ENCODE results near the gene TBATA. TPM values are rescaled to one million over a fixed set of nuclear protein-coding genes. Genes with fewer than 3 reads are reported as not detected.
A peak's percentile ranks its signal among the peaks of the same experiment; 100 is the strongest.
"Not testable (repeated sequence)": the region's sequence is repeated elsewhere in the genome, so short reads cannot be mapped to it uniquely, and the experiment has no call there.

The TBATA gene
- total and polyA plus RNA-seq, 4 experiments from 2014 or later, result not detected

DNA sequence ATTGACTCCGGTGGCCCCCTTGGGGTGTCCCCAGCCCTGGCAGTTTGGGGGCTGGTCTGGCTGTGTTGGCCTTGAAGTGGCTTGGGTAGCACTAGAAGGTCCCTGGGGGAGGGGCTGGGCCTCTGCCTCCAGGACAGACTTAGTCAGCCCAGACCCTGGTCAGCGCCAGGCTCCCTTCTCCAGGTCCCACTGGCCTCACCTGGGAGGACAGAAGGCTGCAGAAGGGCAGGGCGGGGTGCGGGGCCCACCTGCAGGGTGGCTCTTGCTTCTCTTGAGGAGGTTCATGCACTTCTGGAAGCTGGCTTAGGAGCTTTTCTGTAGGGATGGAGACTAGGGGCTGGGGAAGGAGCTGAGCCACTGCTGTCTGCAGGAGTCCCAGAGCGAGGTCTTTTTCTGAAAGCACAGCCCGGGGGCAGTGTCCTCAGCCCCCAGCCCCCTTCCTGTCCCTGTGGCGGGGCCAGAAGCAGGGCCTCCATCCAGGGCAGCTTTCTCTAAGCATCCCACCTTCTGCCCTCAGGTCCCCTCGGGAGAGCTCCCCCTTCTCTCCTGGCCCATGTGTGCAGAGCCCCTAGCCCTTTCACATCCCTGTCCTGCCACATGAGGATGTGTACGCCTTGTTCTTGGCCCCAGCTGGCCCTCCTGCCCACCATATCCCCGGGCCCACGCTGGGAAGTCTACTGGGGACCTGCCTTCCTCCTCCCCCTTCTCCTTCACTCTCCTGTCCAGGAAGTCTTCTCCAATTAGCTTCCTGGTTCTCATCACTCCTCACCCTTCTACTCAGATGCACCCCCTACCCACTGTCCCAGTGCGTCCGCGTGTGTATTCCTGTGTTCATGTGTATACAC is 11.0 kb downstream of the TBATA start:
- no peaks in the 10 kb centered on the region for H3K36me3 ChIP-seq (ENCODE audit: insufficient read depth, low read length)
- H3K27ac Mint-ChIP-seq, result peak overlapping the region in 1 of 7 donors; percentile 17
- no peak overlapping the region for H3K27ac ChIP-seq (ENCODE audit: low read depth, low read length)
- ChIA-PET CTCF (ENCODE audit: partially characterized antibody) (no interaction called here), POLR2A (ENCODE audit: partially characterized antibody) (no interaction called here)
- no peaks in the 10 kb centered on the region for H3K4me1 Mint-ChIP-seq
- intact Hi-C loops (cut with micrococcal nuclease), result no loop called here
- H3K9me3 Mint-ChIP-seq, result peaks cover 0 to 1% (median 0%) of the 10 kb centered on the region in 8 donors
- no peaks in the 10 kb centered on the region for H3K4me1 ChIP-seq (ENCODE audit: insufficient read depth, low read length)
- H3K9me3 ChIP-seq (ENCODE audit: control insufficient read depth in 1 of 2, low read length in 2 of 2), result no peaks in the 10 kb centered on the region
- H3K27me3 Mint-ChIP-seq, result no peaks in the 10 kb centered on the region
- no peak overlapping the region for H3K4me3 ChIP-seq (ENCODE audit: low read length in 2 of 2)
- no peak for DNase-seq
- no peaks in the 10 kb centered on the region for H3K36me3 Mint-ChIP-seq
- H3K4me3 Mint-ChIP-seq, result no peak overlapping the region
- H3K27me3 ChIP-seq (ENCODE audit: insufficient read depth, low read length), result no peaks in the 10 kb centered on the region

GRCh38 chr10:70773461-70773860 is 11.7 kb downstream of the TBATA start:
- Mint-ChIP-seq H3K4me3 (no peak overlapping the region), H3K9me3 (peaks cover 0 to 1% (median 0%) of the 10 kb centered on the region in 8 donors), H3K27me3 (no peaks in the 10 kb centered on the region), H3K4me1 (no peaks in the 10 kb centered on the region), H3K36me3 (no peaks in the 10 kb centered on the region), H3K27ac (no peak overlapping the region)
- no peak for DNase-seq
- Histone ChIP-seq H3K4me3 (ENCODE audit: low read length in 2 of 2) (no peak overlapping the region), H3K9me3 (ENCODE audit: control insufficient read depth in 1 of 2, low read length in 2 of 2) (no peaks in the 10 kb centered on the region), H3K4me1 (ENCODE audit: insufficient read depth, low read length) (no peaks in the 10 kb centered on the region), H3K27ac (ENCODE audit: low read depth, low read length) (no peak overlapping the region), H3K27me3 (ENCODE audit: insufficient read depth, low read length) (no peaks in the 10 kb centered on the region), H3K36me3 (ENCODE audit: insufficient read depth, low read length) (no peaks in the 10 kb centered on the region)
- ChIA-PET POLR2A (ENCODE audit: partially characterized antibody) (no interaction called here), CTCF (ENCODE audit: partially characterized antibody) (no interaction called here)
- intact Hi-C loops (cut with micrococcal nuclease), result no loop called here

DNA sequence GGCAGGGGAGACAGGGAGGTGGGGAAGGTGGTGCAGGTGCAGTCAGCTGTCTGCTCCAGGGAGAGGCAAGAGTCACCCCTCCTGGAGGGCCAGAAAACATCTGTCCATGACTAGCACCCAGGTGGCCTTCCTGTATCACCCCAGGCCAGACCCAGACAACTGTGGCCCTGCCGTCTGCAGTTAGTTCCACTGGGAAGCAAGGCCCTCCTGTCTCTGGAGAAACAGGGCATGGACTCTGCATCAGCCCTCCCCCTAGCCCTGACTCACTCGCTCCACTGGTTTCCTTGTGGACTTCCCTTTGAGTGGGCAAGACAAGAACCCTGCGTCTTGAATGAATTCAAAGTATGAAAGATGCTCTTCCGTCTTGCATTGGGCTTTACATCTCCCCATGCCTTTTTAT is 12.6 kb downstream of the TBATA start:
- H3K27me3 Mint-ChIP-seq, result no peaks in the 10 kb centered on the region
- intact Hi-C loops (cut with micrococcal nuclease), result no loop called here
- H3K9me3 ChIP-seq (ENCODE audit: control insufficient read depth in 1 of 2, low read length in 2 of 2), result no peaks in the 10 kb centered on the region
- H3K4me1 Mint-ChIP-seq, result no peaks in the 10 kb centered on the region
- no peaks in the 10 kb centered on the region for H3K4me1 ChIP-seq (ENCODE audit: insufficient read depth, low read length)
- H3K9me3 Mint-ChIP-seq, result no peaks in the 10 kb centered on the region
- H3K4me3 Mint-ChIP-seq, result no peak overlapping the region
- no peak overlapping the region for H3K4me3 ChIP-seq (ENCODE audit: low read length in 2 of 2)
- DNase-seq, result no peak
- H3K27ac ChIP-seq (ENCODE audit: low read depth, low read length), result no peak overlapping the region
- no peaks in the 10 kb centered on the region for H3K27me3 ChIP-seq (ENCODE audit: insufficient read depth, low read length)
- H3K36me3 ChIP-seq (ENCODE audit: insufficient read depth, low read length), result no peaks in the 10 kb centered on the region
- no peaks in the 10 kb centered on the region for H3K36me3 Mint-ChIP-seq
- ChIA-PET POLR2A (ENCODE audit: partially characterized antibody) (no interaction called here), CTCF (ENCODE audit: partially characterized antibody) (no interaction called here)
- H3K27ac Mint-ChIP-seq, result no peak overlapping the region

- H3K27me3 ChIP-seq (ENCODE audit: insufficient read depth, low read length), result no peaks in the 10 kb centered on the region
- H3K9me3 ChIP-seq (ENCODE audit: control insufficient read depth in 1 of 2, low read length in 2 of 2), result no peaks in the 10 kb centered on the region
- H3K27ac Mint-ChIP-seq, result peak overlapping the region in 1 of 7 donors; percentile 5
- CTCF ChIA-PET (ENCODE audit: partially characterized antibody), result interaction anchor here (1.4 kb wide), 1 partner anchor 220 kb away, joined by 3 read pairs; no protein-coding TSS in a partner anchor
- intact Hi-C loops (cut with micrococcal nuclease), result no loop called here
- H3K36me3 Mint-ChIP-seq, result no peaks in the 10 kb centered on the region
- no peaks in the 10 kb centered on the region for H3K4me1 Mint-ChIP-seq
- no peaks in the 10 kb centered on the region for H3K36me3 ChIP-seq (ENCODE audit: insufficient read depth, low read length)
- H3K4me3 Mint-ChIP-seq, result no peak overlapping the region
- DNase-seq, result no peak
- peaks cover 0 to 4% of the 10 kb centered on the region in 2 donors for H3K27me3 Mint-ChIP-seq
- H3K4me3 ChIP-seq (ENCODE audit: low read length in 2 of 2), result no peak overlapping the region
- H3K9me3 Mint-ChIP-seq, result peaks cover 0 to 2% (median 0%) of the 10 kb centered on the region in 8 donors
- H3K4me1 ChIP-seq (ENCODE audit: insufficient read depth, low read length), result no peaks in the 10 kb centered on the region
- POLR2A ChIA-PET (ENCODE audit: partially characterized antibody), result no interaction called here
- no peak overlapping the region for H3K27ac ChIP-seq (ENCODE audit: low read depth, low read length)
Observed at GRCh38 chr10:70771311-70772194, 13.6 kb downstream of the TBATA start.

GRCh38 chr10:70770516-70770915 is 14.7 kb downstream of the TBATA start:
- H3K27ac Mint-ChIP-seq, result not testable (repeated sequence)

DNA sequence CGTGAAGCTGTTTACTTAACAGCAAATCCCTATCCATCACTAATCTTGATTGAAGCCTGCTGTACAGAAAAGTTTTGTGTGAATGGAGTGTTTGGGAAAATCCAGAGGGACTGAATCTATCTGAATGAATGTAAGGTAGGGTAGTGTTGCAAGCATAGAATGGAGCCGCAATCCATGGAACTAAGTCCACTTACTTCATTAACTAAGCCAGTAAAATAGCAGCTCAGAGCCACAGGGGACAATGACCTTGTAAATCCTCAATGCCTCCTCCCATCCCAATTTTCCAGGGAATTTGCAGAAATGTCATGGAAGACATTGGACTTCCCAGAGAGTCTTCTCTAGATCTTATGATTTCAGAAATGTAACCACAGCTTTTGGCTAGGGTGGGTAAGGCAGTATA is 15.2 kb downstream of the TBATA start:
- ChIA-PET POLR2A (ENCODE audit: partially characterized antibody) (no interaction called here), CTCF (ENCODE audit: partially characterized antibody) (interaction anchor here (1.4 to 1.5 kb wide), 3 partner anchors 9 to 309 kb away, joined by 3 to 4 read pairs (median 3); no protein-coding TSS in a partner anchor)
- H3K4me3 ChIP-seq (ENCODE audit: low read length in 2 of 2), result no peak overlapping the region
- no peak for DNase-seq
- intact Hi-C loops (cut with micrococcal nuclease), result no loop called here
- no peaks in the 10 kb centered on the region for H3K27me3 ChIP-seq (ENCODE audit: insufficient read depth, low read length)
- Mint-ChIP-seq H3K27ac (no peak overlapping the region), H3K4me1 (no peaks in the 10 kb centered on the region), H3K9me3 (peaks cover 0 to 9% (median 4%) of the 10 kb centered on the region in 8 donors), H3K27me3 (peaks cover 0 to 4% of the 10 kb centered on the region in 2 donors), H3K4me3 (no peak overlapping the region), H3K36me3 (no peaks in the 10 kb centered on the region)
- no peak overlapping the region for H3K27ac ChIP-seq (ENCODE audit: low read depth, low read length)
- H3K4me1 ChIP-seq (ENCODE audit: insufficient read depth, low read length), result no peaks in the 10 kb centered on the region
- H3K36me3 ChIP-seq (ENCODE audit: insufficient read depth, low read length), result no peaks in the 10 kb centered on the region
- no peaks in the 10 kb centered on the region for H3K9me3 ChIP-seq (ENCODE audit: control insufficient read depth in 1 of 2, low read length in 2 of 2)

More at GRCh38 chr10:70770516-70770915, 14.7 kb downstream of the TBATA start:
- CTCF ChIA-PET (ENCODE audit: partially characterized antibody), result interaction anchor here (1.4 to 1.5 kb wide), 3 partner anchors 10 to 309 kb away, joined by 3 to 4 read pairs (median 3); no protein-coding TSS in a partner anchor
- H3K4me1 ChIP-seq (ENCODE audit: insufficient read depth, low read length); H3K4me3 ChIP-seq (ENCODE audit: low read length in 2 of 2); DNase-seq; H3K9me3 Mint-ChIP-seq; H3K27me3 Mint-ChIP-seq; H3K36me3 Mint-ChIP-seq; H3K9me3 ChIP-seq (ENCODE audit: control insufficient read depth in 1 of 2, low read length in 2 of 2); intact Hi-C loops (cut with micrococcal nuclease); POLR2A ChIA-PET (ENCODE audit: partially characterized antibody); H3K27me3 ChIP-seq (ENCODE audit: insufficient read depth, low read length); H3K36me3 ChIP-seq (ENCODE audit: insufficient read depth, low read length); H3K4me3 Mint-ChIP-seq; H3K27ac ChIP-seq (ENCODE audit: low read depth, low read length); H3K4me1 Mint-ChIP-seq: not testable (repeated sequence)

GRCh38 chr10:70769121-70769520 is 16.1 kb downstream of the TBATA start:
- Mint-ChIP-seq H3K9me3 (peaks cover 0 to 9% (median 4%) of the 10 kb centered on the region in 8 donors), H3K4me3 (no peak overlapping the region), H3K27me3 (peaks cover 0 to 4% of the 10 kb centered on the region in 2 donors), H3K4me1 (no peaks in the 10 kb centered on the region), H3K27ac (peak overlapping the region in 1 of 7 donors; percentile 8), H3K36me3 (no peaks in the 10 kb centered on the region)
- Histone ChIP-seq H3K4me3 (ENCODE audit: low read length in 2 of 2) (no peak overlapping the region), H3K27ac (ENCODE audit: low read depth, low read length) (no peak overlapping the region), H3K4me1 (ENCODE audit: insufficient read depth, low read length) (no peaks in the 10 kb centered on the region), H3K36me3 (ENCODE audit: insufficient read depth, low read length) (no peaks in the 10 kb centered on the region), H3K9me3 (ENCODE audit: control insufficient read depth in 1 of 2, low read length in 2 of 2) (no peaks in the 10 kb centered on the region), H3K27me3 (ENCODE audit: insufficient read depth, low read length) (no peaks in the 10 kb centered on the region)
- intact Hi-C loops (cut with micrococcal nuclease), result no loop called here
- no peak for DNase-seq
- POLR2A ChIA-PET (ENCODE audit: partially characterized antibody), result no interaction called here
- CTCF ChIA-PET (ENCODE audit: partially characterized antibody), result interaction anchor here (1.4 to 1.5 kb wide), 2 partner anchors 8 to 308 kb away, joined by 3 to 4 read pairs; no protein-coding TSS in a partner anchor
